Stimulated activated effector memory CD8-positive, alpha-beta T cell treated with anti-CD3 and anti-CD28 coated beads, Interleukin-12 subunit alpha, Interleukin-12 subunit beta, amount 100 ng/mL, for 72 hours (primary cell): Measurements from ENCODE around the gene CD320.

ENCODE experiments used
- ATAC-seq: fragments of 150-1000 bp; cut with Tn5 transposase; 2 replicates; pipeline ENCODE4 v1.10.0; 2021
- DNase-seq, 2 donors: peaks; one replicate each; pipeline ENCODE4 v3.0.0; 2021 to 2022; ENCODE audit warnings: low spot score in 2 of 2
- H3K27ac Mint-ChIP-seq: one replicate; pipeline ENCODE4 v1.8.0; 2022; ENCODE audit warnings: mild to moderate bottlenecking, mixed read lengths
- H3K36me3 Mint-ChIP-seq: one replicate; pipeline ENCODE4 v1.8.0; 2022; ENCODE audit warnings: mild to moderate bottlenecking, mixed read lengths
- H3K4me1 Mint-ChIP-seq: one replicate; pipeline ENCODE4 v1.8.0; 2022; ENCODE audit warnings: mixed read lengths
- H3K4me3 Mint-ChIP-seq: one replicate; pipeline ENCODE4 v1.8.0; 2022; ENCODE audit warnings: mild to moderate bottlenecking, mixed read lengths
- H3K9me3 Mint-ChIP-seq: one replicate; pipeline ENCODE4 v1.8.0; 2022; ENCODE audit warnings: mixed read lengths

The CD320 gene

GRCh38 chr19:8255426-8256125, 52.6 kb downstream of the CD320 start:
- DNase-seq (no peak), ATAC-seq (no peak)
- peaks cover 65% of the 10 kb centered on the region for H3K36me3 Mint-ChIP-seq
- H3K4me1 Mint-ChIP-seq = peaks cover 21% of the 10 kb centered on the region
- H3K9me3 Mint-ChIP-seq = no peaks in the 10 kb centered on the region
- no peak overlapping the region for H3K27ac Mint-ChIP-seq
- H3K4me3 Mint-ChIP-seq = no peak overlapping the region

GRCh38 chr19:8254286-8255001, 53.7 kb downstream of the CD320 start:
- ATAC-seq = no peak
- peaks cover 17% of the 10 kb centered on the region for H3K4me1 Mint-ChIP-seq
- H3K4me3 Mint-ChIP-seq = no peak overlapping the region
- H3K27ac Mint-ChIP-seq = no peak overlapping the region
- H3K9me3 Mint-ChIP-seq = no peaks in the 10 kb centered on the region
- H3K36me3 Mint-ChIP-seq = peaks cover 56% of the 10 kb centered on the region
- DNase-seq = no peak

GRCh38 chr19:8253678-8254077, 54.5 kb downstream of the CD320 start:
- no peak overlapping the region for H3K4me3 Mint-ChIP-seq
- peaks cover 15% of the 10 kb centered on the region for H3K4me1 Mint-ChIP-seq
- no peak overlapping the region for H3K27ac Mint-ChIP-seq
- no peaks in the 10 kb centered on the region for H3K9me3 Mint-ChIP-seq
- ATAC-seq (no peak), DNase-seq (no peak)
- peaks cover 48% of the 10 kb centered on the region for H3K36me3 Mint-ChIP-seq

GRCh38 chr19:8252922-8253589, 55.1 kb downstream of the CD320 start:
- ATAC-seq = peak; percentile 89
- H3K9me3 Mint-ChIP-seq = no peaks in the 10 kb centered on the region
- no peak overlapping the region for H3K27ac Mint-ChIP-seq
- peaks cover 20% of the 10 kb centered on the region for H3K4me1 Mint-ChIP-seq
- DNase-seq = peak; percentile 81 to 92
- H3K36me3 Mint-ChIP-seq = peaks cover 48% of the 10 kb centered on the region
- H3K4me3 Mint-ChIP-seq = no peak overlapping the region
